NCI-H1105 treated with DMSO at 0.1 percent for 48 hours (cell line): ENCODE data around the gene QSOX2.
"Not testable (repeated sequence)": the region's sequence is repeated elsewhere in the genome, so short reads cannot be mapped to it uniquely, and the experiment has no call there.

Source experiments
- DNase-seq: peaks from one replicate; lab custom pipeline; 2025; lab: John Stamatoyannopoulos, UW

Gene QSOX2

DNA sequence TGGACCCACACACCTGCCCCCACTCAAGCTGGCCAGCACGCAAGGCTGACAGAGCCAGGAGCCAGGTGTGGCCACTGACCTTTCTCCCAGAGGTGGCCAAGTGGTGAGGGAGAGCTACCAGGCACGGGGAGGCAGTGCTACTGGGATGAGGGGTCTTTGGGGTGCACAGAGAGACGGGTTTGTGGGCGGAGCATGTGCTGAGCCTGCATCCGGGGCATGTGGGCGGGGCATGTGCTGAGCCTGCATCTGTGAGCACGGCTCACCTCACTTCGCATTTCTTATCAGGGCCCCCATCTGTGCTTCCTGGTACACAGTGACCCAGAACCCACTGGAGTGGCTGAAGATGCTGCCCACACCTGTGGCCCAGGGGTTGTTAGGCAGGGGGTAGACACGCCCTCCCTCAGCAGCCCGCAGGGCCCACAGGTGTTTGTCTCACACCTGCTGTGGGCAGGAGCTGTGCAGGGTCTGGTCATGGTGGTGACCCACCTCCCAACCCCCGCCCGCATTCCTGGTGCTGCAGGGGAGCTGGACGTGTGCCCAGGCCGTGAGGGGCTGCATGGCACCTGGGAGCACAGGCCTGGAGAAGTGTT, 36.8 kb upstream of the QSOX2 start:
- DNase-seq = no peak

DNA sequence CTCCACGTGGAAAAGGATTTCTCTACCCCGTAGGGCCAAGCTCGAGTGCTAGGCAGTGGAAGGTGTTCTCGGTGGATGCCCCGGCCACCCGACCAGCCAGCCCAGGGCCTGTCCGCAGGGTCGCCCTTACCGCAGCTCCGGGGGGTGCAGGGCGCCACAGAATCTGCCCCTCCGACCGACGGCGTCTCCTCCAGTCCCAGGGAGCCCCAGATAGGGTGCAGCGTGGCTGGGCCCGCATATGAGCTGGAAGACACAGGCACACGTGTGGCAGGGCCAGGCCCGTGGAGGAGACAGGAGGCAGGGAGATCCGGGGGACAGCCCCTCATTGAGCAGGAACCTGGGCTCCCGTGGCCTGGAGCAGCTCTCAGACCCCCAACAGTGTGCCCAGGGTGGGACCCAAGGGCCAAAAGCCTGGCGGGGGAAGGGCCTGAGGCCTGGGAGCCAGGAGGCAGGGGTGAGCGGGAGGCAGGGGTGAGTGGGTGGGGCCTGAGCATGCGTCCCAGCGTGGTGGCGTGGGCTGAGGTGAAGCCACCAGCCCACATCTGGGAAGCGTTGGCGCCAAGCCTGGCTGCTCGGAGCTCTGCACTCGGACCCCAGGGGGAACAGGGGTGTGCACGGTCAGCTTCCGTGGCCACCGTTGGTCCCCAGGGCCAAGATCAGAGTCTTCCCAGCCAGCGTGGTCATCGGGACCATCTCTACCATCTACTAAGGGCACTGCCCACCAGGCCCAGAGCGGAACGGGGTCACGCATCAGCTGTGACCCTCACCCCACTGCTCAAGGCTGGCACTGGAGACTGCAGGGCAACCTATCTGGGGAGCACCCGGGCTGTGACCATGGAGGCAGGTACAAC, 36.0 kb upstream of the QSOX2 start:
- DNase-seq = no peak

DNA sequence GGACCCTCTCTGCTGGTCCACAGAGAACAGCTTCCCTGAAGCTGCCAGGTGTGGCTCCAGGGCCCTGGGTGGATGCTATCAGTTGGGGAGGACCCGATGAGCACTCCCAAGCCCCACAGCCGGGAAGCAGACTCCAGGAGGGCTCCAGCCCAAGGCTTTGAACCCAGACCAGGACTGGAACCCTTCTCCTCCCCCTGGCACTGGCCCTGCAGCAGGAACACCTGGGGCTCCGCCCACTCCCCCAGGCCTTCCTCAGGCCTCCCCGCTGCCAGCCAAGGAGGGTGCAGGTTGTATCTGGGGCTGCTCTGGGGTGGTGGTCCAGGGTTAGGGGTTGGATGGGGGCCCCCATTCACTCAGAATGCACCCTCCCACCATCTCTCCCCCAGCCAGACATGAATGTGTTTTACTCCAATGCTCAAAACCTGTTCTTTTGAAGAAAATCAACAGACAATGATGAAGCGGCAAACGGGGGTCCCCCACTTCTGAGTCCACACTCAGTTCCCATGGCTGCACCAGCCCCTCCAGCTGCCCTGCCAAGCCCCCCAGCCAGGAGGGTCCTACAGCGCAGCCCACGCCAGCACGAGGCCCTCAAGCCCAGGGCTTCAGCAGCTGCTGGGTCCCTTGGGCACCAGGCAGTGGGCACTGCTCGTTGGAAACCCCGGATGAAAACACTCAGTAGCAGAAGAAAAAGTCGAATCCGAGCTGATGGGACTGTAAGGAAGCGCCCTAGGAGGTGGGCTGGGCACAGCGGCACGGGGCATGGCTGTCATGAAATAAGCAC, 35.1 kb upstream of the QSOX2 start:
- no peak for DNase-seq

DNA sequence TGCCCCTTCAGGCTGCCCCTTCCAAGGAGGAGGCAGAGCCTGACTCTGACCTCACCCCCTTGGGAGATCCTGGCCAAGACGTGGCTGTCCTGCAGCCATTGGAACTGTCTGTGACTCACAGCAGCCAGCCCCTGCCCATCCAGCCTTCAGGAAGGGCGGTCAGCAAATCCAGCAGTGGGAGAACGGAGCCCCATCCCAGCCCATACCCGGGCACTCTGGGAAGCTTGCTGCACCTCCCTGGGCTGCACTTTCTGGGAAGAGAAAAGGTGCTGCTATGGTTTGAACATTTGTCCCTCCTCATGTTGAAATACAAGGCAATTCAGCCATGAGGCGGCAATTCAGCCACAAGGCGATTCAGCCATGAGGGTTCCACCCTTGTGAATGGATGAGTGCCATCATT, 33.9 kb upstream of the QSOX2 start:
- no peak for DNase-seq

DNA sequence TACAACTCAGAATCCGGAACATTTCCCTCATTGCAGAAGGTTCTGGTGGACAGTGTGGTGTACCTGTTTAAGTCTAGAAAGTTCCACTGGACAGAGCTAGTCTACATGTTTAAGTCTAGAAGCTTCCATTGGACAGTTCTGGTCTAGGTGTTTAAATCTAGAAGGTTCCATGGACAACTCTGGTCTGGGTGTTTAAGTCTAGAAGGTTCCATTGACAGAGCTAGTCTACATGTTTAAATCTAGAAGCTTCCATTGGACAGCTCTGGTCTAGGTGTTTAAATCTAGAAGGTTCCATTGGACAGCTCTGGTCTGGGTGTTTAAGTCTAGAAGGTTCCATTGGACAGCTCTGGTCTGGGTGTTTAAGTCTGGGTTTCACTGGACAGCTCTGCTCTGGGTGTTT, 33.3 kb upstream of the QSOX2 start:
- no peak for DNase-seq

DNA sequence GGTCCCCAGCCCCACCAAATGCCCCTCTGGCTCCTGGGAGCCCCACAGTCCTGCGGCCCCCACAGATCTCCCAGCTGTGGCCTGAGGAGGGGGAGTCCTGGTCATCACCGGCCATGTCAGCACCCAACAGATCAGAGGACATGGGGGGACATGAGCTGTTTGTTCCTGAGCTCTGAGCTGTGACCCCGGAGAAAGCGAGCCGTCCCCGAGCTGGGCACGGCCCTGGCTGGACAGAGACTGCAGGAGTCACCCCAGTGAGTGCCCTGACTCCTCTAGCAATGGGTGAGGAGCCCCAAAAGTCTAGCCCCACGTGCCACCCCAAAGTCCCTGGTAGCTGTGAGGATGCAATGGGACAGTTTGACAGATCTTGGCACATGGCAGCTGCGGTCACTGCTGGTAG, 32.6 kb upstream of the QSOX2 start:
- DNase-seq = no peak

DNA sequence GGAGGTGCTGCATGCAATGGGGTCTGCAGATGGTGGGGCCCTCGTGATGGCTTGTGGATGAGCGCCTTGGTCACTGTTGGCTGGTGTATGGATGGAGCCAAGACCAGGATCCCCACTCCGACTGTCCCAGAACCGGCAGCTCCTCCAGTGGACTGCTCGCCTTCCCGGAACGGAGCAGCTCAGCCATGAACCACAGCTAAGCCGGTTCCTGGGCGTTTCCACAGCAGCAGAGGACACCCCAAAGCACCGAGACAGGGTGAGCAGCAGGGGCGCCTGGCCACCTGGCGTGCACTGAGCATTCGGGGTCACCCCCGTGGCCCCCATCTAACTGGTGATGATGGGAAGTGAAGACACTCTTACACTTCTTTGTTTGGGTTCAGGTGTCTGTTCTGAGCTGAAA, 32.1 kb upstream of the QSOX2 start:
- DNase-seq = no peak

DNA sequence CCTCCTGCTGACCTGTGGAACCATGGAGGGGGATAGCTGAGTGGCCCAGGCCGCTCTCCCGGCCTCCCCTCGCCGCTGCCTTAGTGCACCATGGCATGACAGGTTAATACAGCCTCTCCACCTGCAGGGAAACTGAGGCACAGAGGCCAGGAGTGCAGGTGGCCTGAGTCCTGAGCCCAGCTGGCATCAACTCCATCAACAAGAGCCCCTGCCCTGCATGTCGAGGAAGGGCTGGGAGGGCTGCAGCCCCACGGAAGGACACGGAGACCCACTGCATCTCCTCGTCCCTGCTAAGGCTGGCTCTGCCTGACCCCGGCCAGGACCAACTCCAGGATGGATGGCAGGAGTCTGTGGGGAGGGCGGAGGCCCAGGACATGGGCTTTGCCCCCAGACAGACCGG, 31.1 kb upstream of the QSOX2 start:
- no peak for DNase-seq

DNA sequence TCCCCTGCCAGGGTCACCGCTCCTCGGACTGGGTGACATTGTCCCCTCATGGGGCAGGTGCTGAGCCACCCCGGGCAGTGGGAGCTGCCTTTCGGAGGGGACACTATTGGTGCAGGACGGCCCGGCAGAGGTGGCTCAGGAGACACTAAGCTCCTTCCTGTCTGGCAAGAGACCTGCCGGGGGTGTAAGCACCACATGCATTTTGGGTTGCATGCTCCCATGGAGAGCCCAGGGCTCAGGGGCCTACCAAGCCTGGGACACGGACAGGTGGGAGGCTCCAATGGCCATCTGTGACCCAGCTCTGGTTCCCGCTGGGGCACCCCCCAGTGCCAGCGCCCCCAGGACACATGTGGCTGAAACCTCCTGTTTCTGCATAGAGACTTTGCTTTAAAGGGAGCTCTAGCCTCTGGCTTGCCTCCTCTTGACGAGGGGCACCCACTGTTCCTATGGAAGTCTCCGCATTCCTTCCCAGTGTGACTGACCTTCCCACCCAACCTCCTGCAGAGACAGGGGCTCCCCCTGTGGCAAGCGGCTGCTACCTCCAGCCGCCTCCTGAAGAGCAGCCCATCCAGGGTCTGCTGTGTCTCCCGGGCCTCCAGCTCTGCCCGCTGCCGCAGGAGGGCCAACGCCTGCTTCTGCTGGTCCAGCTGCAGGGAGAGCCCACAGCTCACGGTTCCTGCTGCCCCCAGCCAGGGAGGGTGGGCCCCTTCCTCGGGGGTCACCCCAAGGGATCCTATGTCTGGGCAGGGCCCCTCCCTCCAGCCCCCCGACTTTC, 30.2 kb upstream of the QSOX2 start:
- DNase-seq = no peak

DNA sequence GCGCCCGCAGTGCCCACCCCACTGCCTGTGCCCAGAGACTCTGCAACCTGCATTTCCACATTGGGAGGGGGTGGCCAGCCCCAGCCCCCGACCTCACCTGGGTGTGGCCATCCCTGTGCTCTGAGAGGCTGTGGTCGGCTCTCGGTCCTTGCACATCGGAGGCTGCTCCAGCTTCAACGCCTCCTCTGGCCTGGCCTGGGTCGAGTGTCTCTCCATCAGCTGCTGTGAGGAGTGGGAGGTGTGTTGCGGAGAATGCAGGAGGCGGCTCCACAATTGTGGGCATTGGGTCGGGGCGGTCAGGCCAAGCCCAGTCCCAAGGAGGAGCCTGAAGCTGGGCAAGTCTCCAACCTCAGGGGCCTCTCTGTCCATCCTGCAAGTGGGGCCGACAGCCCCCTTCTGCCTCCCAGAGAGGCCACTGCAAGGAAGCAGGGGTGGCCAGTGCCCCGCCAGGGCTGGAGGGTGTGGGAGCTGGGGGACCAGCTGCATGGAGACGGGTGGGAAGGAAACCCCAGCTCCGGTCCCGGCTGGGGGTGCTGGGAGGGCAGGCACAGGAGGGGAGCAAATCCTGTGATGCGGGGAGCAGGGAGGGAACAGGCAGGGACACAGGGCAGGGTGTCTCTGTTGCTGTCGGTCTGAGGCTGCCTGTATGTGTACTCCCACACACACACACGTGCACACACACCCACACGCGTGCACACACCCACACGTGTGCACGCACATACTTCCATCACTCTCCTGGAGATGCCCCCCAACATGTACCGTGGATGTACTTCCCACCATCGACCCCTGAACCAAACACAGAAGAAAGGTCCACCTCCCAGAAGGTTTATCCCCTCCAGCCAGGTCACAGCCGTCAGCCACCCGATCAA, 29.4 kb upstream of the QSOX2 start:
- DNase-seq = no peak

DNA sequence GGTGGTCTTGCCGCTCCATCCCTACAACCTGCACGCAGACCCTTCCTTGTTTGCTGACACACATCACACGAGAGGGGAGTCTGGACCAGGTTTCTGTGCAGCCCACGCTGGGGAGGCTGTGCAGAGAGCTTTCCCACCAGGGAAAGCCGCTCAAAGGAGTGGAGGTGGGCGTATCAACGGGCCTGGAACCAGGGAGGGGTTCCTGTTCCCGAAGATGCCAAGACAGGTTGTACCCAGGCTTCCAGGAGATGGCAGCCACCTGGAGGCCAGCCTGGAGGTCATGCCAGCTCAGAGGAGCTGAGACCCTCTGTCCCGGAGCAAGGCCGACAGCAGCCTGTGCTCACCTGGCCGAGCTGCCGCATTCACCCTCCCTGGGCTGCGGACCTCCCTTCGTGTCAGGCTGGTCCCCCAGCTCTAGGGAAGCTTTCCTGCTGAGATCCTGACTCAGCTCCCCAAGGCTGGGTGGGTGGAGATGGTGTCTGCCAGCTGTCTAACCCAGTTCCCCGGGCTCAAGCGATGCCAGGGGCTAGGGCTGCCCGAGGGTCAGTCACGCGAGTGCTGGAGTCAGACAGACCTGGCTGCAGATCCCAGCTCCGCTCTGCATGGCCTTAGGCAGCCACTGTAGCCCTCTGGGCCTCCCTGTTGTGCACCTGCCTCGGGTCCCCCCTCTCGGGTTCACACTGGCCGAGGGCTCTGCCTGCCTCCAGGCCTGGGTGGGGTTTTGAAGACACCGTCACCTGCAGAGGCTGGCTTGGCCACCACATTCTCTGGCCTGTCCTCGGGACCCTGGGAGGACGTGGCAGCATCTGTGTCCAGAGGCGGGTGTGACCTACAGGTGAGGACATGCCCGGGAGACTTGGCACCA, 28.5 kb upstream of the QSOX2 start:
- no peak for DNase-seq

DNA sequence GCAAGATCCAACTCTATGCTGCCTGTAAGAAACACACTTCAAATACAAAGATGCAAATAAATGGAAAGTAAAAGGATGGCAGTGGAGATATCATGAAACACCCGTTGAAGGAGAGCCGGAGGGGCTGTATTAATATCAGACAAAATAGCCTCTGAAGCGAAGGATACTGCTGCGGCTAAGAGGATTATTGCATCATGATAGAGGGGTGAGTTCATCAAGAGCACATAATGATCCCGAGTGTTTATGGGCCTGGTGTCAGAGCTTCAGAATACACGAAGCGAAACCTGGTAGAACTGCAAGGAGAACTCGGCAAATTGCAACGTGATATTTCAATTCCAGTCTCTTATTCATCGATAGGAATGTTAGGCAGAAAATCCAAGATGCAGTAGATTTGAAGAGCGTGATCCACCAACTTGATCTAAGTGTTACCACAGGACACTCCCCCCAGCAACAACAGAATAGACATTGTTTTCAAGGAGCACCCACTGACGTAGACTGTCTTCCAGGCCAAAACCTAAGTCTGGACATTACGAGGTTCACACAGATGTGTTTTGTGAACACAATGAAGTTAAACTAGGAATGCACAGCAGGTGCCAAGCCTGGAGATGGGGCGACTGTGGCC, 27.7 kb upstream of the QSOX2 start:
- DNase-seq = no peak

DNA sequence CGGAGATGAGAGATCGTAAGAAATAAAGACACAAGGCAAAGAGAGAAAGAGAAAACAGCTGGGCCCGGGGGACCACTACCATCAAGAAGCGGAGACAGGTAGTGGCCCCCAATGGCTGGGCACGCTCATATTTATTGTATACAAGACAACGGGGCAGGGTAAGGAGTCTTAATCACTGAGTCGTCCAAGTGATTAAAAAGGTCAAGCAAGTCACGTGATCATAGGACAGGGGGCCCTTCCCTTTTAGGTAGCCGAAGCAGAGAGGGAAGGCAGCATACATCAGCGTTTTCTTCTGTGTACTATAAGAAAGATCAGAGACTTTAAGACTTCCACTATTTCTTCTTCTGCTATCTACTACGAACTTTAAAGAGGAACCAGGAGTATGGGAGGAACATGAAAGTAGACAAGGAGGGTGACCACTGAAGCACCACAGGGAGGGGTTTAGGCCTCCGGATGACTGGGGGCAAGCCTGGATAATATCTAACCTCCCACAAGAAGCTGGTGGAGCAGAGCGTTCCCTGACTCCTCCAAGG, 24.6 kb upstream of the QSOX2 start:
- DNase-seq = no peak

DNA sequence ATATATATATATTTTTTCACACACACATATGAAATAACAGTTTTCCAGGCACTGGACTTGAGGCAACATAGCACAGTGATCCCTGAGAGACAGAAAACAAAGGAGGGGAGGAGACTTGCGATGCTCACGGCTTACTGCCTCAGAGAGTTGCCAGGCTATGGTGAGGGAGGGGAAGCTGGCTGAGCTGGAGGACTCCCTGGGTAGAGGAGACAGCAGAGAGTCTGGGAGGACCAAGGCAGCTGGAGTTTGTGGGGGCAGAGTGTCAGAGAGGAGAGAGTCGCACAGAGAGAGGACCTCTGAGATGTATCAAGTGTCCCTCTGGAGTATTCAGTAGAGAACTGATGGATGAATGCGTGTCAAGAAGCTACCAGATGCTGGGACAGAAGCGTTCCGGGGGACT, 23.1 kb upstream of the QSOX2 start:
- DNase-seq = no peak

DNA sequence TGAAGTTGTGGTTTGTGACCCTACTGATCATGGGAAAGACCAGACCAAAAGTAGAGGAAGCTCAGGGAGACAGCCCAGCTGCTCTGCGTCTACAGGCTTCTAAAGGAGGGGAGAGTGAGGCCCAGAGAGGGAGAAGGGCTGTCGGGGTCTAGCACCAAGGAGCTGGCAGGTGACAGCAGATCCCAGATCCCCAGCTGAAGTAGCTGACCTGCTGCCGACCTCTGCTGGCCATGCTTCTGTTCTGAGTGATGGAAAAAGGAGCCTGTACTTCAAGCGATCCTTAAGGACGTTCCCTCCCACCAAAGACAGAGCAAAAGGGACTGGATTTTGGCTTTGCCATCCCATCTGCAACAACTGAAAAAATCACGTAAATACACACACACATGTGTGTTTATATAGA, 22.7 kb upstream of the QSOX2 start:
- no peak for DNase-seq

DNA sequence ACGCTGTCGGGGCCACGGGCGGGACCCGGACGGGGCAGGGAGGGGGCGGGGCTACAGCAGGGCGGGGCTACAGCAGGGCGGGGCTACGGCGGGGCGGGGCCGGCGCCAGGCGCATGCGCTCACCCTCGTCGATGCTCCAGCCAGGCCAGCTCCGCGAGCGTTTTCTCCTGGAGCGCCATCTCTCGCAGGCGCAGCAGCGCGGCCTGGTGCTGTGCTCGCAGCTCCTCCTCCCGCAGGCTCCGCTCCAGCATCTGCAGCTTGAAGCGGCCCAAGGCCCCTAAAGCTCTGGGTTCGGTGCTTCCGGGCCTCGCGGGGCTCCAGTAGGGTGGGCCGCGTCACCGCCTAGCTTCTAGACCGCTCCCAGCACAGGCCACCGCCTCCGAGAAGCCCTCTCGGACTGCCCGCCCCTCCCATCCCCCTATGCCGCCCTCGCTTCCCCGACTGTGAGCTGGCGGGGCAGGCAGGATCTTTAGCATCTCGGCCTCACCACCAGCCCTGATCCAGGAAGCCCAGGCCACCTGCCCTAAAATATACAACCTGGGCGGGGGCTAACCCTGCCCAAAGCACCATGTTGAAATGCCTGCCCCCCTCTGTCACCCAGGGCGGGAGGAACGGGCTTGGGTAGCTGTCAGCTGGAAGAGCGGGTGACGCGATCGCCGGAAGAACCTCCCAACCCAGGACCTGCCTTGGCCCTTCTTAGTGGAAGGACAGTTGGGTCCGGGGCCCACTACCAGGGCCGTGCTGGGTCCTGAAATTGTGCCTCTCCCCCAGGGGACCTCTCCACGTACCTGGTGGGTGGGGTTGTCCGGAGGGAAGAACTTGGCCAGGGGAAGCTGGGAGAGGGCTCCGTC, 21.9 kb upstream of the QSOX2 start:
- DNase-seq = no peak

DNA sequence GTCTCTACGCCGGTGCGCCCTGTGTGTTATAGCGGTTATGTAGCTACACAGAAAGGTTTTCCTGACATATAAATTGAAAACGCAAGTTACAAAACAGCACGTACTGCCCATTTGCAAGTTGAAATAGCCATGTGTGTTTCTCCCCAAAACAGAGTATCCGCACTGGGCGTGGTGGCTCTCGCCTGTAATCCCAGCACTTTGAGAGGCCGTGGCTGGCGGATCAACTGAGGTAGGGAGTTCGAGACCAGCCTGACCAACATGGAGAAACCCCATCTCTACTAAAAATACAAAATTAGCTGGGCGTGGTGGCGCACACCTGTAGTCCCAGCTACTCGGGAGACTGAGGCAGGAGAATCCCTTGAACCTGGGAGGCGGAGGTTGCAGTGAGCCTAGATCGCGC, 21.0 kb upstream of the QSOX2 start:
- DNase-seq = not testable (repeated sequence)

DNA sequence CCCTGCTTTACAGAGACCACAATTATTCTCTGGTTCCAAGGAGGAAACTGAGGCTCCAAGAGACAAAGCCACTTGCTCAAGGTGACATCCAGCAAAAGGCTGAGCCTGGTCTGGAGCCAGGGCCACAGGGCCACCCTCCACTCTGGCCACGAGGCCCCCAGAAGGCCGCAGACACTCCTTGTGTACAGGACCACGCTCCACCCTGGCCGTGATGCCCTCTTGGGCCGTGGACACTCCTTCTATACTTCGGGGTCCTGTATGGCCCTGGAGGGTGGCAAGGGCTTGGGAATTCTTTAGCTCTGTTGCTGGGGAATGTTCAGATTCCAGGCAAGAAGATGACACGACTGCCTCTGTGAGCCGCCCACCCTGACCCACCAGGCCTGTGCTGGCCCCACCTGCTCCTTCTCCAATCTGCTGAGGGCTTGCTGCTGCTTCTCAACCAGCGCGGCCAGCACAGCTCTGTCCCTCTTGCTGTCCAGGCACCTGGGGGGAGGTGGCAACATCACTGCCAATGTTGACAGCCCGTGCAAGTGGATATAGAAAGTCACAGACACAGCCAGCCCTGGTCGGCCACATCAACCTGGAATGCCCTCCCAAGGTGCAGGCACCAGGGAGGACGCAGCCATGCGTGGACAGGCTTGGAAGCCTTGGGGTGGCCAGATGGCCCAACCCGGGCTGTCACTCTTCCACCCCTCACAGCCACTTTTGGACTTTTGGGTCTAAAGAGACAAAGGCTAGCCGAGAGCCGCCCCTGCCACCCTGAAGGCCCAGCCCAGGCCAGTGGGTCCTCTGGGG, 20.1 kb upstream of the QSOX2 start:
- DNase-seq = no peak
